Fibroblast of peridontal ligament (primary cell): ENCODE data around the gene GTPBP6.
"Not testable (repeated sequence)": the region's sequence is repeated elsewhere in the genome, so short reads cannot be mapped to it uniquely, and the experiment has no call there.

Source experiments
- DNase-seq: peaks from one replicate; pipeline ENCODE4 v3.0.0-alpha.2; 2010; ENCODE audit errors: extremely low read depth

GTPBP6 gene

DNA sequence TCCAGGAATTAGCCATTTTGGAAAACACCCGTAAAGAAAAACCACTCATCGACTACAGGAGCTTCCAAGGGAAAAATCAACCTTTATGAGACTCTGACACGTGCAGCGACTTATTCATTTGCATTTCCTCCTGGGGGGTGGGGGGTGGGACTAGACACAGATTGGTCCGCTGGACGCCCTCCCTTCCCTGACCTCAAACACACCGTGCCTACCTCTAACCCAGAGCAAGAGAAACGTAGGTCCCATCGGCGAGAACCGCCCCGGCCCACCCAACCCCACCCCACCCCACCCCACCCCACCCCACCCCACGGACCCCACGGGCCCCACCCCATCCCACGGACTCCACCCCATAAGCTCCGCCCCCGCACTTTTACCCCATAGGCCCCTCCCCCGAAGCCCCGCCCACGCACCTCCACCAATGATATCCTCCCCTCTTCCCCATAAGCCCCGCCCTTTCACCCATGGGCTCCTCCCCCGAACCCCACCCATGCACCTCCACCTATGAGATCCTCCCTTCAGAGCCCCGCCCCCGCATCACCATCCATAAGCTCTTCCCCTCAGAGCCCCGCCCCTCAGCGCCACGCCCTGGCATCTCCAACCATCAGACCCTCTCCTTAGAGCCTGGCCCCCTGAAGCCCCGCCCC is 1.1 kb downstream of the GTPBP6 start:
- DNase-seq: no peak

DNA sequence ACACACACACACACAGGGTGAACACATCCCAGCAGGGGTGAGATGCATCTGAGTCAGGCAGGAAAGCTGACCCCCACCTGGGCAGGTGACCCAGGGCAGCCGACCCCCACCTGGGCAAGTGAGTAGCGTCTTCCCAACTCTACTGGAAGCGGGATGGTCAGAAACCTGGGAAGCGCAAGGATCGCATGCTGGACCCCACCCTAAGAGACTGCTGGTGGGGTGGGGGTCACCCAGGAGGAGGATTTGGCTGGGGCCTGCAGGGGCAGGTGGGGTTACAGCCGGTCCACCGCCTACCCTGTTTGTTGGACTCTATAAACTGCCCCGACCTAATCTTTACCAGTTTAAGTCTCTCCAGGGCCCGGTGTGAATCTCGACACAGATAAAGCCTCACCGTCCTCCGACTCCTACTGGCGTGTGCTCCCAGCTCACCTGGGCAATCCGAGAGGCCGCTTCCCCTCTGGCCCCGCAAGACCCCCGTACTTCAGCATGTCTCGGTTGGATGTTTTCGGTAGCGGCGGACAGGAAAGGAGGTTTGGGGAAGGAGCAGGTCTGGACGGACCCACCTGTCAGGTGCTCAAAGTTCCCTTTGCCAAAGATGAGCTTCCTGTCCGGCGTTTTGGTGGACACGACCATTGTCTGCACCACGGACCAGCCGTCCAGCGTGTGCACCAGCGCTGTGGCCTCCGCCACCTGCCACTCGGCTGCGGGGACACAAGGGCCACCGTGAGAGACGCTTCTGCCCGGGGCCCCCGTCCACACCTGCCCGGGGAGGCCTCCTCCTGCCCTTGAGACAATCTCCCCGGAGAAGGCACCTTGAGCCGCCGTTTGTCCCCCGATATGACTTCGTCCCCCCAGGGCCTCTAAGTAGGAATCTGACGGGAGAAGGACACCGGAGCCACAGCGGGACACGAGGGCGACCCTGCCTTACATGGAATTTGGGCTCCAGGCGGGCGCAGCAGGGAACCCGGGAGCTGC is 2.0 kb downstream of the GTPBP6 start:
- no peak for DNase-seq

DNA sequence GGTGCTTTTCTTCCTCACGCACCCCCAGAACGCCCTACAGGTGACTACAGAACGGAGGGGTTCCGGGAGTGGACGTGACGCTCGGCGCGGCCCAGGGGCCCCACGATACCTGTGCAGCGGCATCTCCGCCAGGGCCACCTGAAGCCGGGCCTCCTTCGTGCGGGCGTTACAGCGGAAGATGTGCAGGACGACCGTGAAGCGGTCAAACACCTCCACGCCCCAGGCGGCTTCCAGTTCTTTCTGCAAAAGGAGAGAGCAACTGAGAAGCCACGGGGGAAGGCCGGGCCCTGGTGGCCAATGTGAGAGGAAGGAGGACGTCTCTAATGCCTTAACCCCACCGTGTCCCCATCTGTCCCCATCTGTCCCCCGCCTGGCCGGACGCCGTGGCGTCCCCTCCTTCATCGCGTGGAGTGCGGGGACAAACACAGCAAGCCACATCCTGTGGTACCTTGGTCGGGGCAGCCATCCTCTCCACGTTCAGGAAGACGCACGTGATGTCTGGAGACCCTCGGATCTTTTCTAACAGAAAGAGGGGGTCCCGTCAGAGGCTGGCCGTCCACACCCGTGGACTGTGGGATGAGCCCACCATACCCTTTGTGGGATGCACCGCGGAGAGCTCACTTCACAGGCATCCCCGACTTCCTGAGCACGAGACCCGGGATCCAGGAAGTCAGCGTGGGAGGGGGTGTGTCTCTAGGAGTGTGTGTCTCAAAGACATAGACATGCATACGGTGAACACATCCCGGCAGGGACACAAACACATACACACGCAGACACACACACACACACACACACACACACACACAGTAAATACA is 3.6 kb downstream of the GTPBP6 start:
- no peak for DNase-seq

DNA sequence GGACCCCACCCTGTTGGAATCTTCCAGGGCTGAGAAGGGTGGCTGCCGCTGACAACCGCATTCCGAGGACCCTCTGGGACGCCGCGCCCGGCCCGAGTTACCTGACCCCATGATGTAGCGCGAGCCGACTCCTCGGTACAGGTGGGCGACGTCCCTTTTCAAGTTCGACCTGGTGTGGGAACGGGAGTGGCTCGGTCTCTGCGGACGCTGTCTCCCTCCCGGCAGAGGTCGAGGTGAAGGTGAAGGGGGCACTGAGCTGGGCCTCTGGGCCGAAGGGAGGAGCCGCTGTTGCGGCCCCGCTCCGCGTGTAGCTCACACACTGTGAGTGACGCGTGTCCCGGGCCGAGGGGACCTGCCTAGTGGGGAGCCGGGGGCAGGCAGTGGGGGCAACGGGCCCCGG is 4.5 kb downstream of the GTPBP6 start:
- DNase-seq: no peak

DNA sequence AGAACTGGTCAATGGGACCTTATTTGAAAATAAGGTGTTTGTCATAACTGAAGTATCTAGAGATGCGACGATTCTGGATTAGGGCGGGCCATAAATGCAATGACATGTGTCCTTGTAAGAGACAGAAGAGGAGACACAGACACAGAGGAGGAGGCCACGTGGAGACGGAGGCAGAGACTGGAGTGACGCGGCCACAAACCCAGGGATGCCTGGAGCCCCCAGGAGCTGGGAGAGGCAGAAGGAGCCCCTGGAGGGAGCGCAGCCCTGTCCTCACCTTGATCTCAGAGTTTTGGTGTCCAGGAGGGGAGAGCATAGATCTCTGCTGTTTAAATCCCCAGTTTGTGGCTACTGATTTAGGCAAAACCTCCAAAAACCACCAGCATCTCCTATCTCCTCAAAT is 5.0 kb downstream of the GTPBP6 start:
- no peak for DNase-seq

DNA sequence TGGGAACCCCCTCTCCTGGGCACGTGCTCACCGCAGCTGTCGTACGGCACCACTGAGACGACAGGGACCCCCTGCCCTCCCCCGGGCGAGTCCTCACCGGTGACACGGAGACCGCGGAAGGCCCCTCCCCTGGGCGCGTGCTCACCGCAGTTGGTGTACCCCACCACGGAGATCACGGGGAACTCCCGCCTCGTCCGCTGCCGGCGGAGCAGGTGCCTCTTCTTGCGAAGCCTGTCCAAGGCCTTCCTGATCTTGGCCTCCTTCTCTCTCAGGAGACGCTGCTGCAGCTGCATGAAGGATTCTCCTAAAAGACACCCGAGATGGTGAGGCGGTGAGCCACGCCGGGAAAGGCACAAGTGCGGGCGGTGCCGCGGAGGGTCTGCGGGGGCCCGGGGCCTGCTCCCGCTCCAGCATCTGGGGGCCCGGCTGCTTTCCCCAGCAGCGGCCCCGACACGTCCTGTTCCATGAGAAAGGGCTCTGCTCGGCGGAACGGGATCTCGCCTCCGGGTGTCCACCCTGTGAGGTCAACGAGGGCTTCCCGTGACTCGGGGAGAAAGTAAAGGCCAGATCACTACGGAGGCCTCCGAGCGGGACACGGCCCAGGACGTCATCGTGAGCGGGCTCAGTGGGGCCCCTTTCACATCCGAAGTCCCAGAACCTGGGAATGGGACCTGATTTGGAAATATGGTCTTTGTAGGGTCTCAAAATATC is 5.8 kb downstream of the GTPBP6 start:
- no peak for DNase-seq

DNA sequence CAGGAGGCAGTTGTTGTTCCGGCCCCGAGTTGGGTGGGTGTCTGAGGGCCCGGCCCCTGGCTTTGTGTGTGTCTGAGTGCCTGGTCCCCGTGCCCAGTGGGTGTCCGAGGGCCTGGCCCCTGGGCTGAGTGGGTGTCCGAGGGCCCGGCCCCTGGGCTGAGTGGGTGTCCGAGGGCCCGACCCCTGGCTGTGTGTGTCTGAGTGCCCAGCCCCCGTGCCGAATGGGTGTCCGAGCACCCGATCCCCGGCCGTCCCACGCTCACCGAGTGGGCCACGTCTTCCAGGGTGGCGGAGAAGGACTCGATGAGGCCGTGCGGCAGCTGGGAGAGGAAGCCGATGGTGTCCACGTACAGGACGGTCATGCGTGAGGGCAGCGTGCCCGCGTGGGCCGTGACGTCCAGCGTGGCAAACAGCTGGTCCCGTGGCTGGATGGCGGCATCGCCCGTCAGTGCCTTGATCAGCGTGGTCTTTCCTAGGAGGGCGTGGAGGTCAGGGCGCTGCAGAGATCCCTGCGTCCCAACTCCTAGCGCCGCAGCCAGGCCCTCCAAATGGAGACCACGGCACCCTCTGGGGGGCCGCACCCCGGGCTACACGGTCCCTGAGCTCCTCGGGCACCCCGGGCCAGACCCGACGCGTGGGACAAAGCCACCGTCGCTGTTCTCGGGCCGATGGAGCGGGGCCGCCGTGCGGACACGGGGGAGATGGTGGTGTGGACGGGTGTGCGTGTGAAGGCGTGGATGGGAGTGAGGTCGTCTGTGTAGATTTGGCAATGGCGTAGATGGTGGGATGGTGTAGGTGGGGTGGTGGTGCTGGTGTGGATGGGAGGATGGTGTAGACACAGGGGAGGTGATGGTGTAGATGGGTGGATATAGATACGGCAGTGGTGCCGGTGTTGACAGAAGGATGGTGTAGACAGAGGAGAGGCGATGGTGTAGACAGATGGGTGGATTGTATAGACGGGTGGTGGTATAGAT is 7.2 kb downstream of the GTPBP6 start:
- DNase-seq: no peak

DNA sequence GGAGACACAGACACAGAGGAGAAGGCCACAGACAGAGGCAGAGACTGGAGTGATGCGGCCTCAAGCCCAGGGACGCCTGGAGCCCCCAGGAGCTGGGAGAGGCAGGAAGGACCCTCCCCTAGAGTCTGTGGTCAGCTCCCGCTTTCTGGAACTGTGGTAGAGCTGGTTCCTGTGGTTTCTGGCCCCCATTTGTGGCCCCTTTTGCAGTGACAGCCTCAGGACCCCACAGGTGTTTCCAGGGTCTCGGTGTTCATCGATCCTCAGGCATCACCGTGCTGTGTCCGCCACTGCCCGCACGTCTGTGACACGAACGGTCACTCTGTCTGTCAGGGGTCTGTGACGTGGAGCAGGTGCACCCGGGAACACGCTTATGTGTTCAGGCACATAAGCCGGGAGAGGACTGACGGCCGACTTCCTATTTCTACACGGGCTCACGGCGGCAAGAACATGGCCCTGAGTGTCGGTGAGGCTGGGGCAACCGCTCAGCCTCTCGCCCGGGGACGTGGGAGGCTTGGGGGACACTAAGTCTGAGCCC is 7.9 kb downstream of the GTPBP6 start:
- no peak for DNase-seq

DNA sequence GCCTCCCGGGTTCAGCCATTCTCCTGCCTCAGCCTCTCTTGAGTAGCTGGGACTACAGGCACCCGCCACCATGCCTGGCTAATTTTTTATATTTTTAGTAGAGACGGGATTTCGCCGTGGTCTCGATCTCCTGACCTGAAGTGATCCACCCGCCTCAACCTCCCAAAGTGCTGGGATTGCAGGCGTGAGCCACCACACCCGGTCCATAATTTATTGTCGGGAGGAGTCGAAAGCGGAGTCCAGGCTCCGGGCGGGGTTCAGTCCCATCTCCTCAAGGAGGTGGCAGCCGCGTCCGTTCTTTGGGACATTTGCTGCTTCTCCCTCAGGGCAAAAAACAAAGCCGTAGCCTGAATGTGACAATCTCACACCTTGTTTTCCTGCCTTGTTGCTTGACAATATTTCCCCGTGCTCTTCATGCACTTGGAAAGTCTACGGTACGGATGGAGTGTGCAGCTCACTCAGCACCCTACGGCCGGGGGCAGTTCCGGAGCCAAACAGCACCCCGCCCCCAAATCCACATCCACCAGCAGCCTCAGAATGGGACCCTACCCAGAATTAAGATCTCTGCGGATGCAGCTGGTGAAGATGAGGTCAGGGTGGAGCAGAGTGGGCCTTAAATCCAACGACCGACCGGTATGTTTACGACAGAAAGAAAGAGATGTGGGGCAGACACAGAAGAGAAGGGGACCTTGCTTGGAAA is 9.6 kb downstream of the GTPBP6 start:
- DNase-seq: no peak

DNA sequence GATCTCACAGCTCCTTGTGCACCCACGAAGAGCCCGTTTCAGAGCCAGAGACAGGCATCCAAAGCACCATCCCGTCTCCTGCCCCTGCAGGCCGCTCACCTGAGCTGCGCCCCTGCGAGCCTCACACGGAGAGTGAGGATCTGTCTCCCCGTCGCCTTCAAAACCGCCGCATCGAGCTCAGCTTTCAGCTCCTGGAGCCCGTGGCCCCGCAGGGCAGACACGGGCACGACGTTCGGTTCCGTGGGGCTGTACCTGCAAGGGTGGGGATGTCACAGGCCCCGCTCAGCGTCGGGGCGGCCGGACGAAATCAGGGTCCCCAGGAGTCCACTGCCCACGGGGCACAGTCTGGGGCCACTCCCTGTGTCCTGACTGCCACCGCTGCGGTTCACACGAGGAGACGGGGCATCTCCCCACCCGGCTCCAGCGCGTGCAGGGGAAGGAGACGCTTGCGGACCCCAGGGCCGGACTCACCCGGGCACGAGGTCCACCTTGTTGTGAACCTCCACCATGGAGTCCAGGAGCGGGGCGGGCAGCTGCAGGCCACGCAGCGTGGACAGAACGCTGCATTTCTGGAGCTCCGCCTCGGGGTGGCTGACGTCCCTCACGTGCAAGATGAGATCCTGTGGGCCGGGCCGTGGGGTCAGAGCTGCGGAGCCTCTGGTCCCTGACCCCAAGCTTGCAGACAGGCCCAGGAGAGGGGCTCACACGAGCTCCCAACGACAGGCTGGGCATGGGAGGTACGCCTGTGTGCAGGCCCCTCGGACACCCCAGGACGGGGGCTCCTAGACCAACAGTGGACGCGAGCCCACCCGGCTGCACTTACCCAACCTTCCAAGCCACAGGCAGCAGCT is 11.1 kb downstream of the GTPBP6 start:
- no peak for DNase-seq

DNA sequence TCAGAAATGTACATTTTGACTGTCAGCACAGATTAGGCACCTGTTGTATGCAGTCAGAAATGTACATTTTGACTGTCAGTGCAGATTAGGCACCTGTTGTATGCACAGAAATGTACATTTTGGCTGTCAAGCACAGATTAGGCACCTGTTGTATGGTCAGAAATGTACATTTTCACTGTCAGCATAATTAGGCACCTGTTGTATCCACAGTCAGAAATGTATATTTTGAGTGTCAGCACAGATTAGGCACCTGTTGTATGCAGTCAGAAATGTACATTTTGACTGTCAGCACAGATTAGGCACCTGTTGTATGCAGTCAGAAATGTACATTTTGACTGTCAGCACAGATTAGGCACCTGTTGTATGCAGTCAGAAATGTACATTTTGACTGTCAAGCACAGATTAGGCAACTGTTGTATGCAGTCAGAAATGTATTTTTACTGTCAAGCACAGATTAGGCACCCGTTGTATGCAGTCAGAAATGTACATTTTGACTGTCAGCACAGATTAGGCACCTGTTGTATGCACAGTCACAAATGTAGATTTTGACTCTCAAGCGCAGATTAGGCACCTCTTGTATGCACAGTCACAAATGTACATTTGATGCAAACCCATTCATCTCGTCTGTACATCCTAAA is 11.9 kb downstream of the GTPBP6 start:
- not testable (repeated sequence) for DNase-seq

DNA sequence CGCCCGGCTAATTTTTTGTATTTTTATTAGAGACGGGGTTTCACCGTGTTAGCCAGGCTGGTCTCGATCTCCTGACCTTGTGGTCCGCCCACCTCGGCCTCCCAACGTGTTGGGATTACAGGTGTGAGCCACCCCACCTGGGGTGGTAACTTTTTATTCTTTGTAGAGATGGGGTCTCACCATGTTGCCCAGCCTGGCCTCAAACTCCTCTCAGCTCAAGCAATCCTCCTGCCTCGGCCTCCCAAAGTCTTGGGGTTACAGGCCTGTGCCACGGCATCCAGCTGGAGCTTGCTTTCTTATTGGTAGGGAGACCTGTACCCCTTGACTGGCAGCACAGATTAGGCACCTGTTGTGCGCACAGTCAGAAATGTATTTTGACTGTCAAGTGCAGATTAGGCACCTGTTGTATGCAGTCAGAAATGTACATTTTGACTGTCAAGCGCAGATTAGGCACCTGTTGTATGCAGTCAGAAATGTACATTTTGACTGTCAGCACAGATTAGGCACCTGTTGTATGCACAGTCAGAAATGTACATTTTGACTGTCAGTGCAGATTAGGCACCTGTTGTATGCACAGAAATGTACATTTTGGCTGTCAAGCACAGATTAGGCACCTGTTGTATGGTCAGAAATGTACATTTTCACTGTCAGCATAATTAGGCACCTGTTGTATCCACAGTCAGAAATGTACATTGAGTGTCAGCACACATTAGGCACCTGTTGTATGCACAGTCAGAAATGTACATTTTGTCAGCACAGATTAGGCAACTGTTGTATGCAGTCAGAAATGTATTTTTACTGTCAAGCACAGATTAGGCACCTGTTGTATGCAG is 12.6 kb downstream of the GTPBP6 start:
- not testable (repeated sequence) for DNase-seq

DNA sequence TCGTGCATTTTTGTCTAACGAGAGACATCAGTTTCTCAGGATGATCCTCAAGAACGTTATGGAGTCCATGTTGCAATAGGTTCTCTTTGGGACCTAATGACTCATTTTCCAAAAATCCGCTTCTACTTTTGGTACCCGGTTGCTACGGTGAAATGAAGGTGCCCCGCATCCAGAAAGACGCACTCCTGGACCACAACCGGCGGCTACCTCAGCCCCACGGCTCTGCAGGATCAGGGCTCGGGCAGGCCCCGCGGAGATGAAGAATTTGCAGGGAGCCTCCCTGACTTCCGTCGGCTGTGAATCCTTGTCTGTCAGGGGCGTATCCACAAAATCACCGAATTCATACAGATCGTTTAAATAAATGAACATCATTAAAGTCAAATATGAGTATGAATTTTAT is 15.6 kb downstream of the GTPBP6 start:
- DNase-seq: no peak

DNA sequence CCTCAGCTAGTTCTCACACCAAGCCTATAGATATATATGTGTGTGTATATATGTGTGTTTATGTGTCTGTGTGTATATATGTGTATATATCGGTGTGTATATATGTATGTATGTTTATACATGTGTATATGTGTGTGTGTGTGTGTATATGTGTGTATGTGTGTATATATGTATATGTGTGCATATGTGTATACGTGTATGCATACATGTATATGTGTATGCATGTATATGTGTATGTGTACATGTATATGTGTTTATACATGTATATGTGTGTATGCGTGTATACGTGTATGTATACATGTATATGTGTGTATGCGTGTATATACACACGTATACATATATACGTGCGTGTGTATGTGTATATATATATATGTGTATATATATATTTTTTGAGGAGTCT is 18.3 kb downstream of the GTPBP6 start:
- DNase-seq: no peak

DNA sequence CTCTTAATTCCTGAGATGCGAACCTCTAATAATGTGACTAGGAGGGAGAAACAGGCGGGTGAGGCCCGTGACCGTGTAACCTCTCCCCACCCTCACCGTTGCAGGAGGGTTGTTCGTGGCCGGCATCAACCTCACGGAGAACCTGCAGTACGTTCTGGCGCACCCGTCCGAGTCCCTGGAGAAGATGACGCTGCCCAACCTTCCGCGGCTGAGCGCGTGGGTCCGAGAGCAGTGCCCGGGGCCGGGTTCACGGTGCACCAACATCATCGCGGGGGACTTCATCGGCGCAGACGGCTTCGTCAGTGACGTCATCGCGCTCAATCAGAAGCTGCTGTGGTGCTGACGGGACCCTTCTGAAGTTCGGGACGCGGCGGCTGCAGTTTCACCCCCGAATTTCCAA is 19.6 kb downstream of the GTPBP6 start:
- DNase-seq: no peak

DNA sequence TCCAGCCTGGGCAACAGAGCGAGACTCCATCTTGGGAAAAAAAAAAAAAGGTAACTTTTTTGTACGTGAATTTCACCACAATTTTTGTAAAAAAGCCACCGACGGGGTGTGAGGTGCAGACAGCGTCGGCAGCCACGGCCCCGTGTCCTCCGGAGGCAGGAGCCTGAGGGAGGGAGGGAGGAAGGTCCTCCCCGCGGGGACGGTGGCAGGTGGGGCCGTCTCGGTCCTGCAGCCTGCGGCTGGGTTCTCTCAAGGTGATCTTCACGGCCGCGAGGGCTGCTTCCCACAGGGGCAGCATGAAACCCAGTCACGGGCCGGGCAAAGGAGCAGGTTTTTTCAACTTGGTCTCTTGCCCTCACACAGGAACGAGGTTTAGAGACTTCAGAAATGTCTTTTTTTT is 23.5 kb downstream of the GTPBP6 start:
- no peak for DNase-seq
